ENCODE results near the gene LCP1. TPM values are rescaled to one million over a fixed set of nuclear protein-coding genes. Genes with fewer than 3 reads are reported as not detected.

The LCP1 gene
- total RNA-seq, 1 donor from 2014 or later: 1.2 TPM

DNA sequence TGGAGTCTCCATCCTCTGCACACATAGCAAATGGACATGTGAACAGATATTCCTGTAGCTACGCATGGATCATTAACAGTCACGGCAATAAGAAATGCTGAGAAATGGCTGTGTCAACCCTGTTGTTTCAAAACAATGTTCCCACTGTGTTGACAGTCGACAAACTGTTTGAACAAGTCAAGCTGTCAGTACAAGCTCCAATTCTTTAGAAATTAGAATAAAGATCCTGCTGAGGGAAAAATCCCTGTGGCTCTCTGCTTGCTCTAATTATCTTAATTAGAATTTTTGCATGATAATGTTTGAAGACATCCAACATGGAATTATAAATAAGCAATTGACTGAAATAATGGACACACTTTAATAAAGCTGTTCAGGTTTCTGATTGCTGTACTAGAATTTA lies 39.2 kb downstream of the LCP1 start:
- H3K4me3 Mint-ChIP-seq (ENCODE audit: unreplicated experiment): no peak overlapping the region
- H3K27me3 Mint-ChIP-seq (ENCODE audit: low read depth): no peaks in the 10 kb centered on the region
- no peak for DNase-seq (ENCODE audit: low spot score)
- H3K36me3 Mint-ChIP-seq (ENCODE audit: low read depth): no peaks in the 10 kb centered on the region
- no peaks in the 10 kb centered on the region for H3K4me1 Mint-ChIP-seq (ENCODE audit: low read depth)
- TF ChIP-seq, protein P1, sequence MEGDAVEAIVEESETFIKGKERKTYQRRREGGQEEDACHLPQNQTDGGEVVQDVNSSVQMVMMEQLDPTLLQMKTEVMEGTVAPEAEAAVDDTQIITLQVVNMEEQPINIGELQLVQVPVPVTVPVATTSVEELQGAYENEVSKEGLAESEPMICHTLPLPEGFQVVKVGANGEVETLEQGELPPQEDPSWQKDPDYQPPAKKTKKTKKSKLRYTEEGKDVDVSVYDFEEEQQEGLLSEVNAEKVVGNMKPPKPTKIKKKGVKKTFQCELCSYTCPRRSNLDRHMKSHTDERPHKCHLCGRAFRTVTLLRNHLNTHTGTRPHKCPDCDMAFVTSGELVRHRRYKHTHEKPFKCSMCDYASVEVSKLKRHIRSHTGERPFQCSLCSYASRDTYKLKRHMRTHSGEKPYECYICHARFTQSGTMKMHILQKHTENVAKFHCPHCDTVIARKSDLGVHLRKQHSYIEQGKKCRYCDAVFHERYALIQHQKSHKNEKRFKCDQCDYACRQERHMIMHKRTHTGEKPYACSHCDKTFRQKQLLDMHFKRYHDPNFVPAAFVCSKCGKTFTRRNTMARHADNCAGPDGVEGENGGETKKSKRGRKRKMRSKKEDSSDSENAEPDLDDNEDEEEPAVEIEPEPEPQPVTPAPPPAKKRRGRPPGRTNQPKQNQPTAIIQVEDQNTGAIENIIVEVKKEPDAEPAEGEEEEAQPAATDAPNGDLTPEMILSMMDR (IDR thresholded peaks at IDR 0.05): no peak
- H3K9me3 Mint-ChIP-seq (ENCODE audit: low read depth): no peaks in the 10 kb centered on the region
- no peak overlapping the region for H3K27ac Mint-ChIP-seq (ENCODE audit: unreplicated experiment)

DNA sequence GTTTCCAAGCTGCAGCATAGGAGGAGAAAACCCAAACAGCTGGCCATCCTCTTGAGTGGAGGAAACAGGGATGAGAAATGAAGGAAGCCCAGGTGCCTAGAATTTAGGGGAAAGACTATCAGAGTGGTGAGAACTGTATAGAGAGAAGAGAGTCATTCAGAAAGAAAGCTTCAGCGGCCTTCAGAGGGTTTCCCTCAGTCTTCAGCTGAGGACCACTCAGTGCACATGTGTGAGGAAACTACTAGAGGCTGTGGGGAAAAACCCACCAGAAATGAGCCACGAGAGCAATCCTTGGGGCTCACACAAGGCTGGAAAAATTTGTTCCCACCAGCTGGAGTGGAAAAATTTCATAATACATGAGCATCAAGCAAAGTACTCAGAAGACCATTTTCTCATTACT lies 41.9 kb downstream of the LCP1 start:
- TF ChIP-seq, protein P1 (IDR thresholded peaks at IDR 0.05): no peak
- Mint-ChIP-seq H3K4me3 (ENCODE audit: unreplicated experiment) (no peak overlapping the region), H3K36me3 (ENCODE audit: low read depth) (no peaks in the 10 kb centered on the region), H3K27me3 (ENCODE audit: low read depth) (peaks cover 2% of the 10 kb centered on the region), H3K27ac (ENCODE audit: unreplicated experiment) (no peak overlapping the region), H3K9me3 (ENCODE audit: low read depth) (no peaks in the 10 kb centered on the region), H3K4me1 (ENCODE audit: low read depth) (no peaks in the 10 kb centered on the region)
- no peak for DNase-seq (ENCODE audit: low spot score)

DNA sequence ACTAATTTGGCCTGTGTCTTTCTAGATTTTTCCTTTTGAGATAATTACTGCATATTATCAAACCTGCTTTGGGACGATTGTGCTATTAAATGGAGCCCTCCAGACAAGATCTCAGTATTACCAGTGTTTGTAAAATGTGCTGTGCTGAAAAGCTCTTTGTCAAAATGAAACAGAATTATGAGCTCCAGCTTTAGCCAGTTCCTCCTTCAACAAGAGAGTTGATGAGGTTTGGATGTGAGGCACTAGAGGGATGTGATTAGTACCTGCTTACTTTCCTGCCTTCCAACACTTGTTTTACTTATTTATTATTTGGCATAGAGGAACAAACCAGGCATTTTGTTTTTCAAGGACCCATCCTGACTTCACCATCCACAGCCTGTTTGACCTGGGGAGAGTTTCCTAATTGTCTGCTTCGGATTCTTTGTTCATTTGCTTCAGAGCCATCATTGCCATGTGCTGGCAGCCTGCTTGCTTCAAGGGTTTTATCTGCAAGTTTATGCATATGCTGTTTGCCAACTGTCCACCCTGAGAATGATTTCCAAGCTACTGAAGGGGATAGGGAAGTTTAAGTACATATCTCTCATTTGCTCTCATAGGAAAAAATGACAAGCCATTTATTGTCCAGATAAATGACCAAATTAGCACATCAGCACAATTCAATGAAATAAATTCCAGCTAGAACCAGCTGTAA lies 44.2 kb downstream of the LCP1 start:
- H3K27ac Mint-ChIP-seq (ENCODE audit: unreplicated experiment): no peak overlapping the region
- no peaks in the 10 kb centered on the region for H3K36me3 Mint-ChIP-seq (ENCODE audit: low read depth)
- H3K4me1 Mint-ChIP-seq (ENCODE audit: low read depth): no peaks in the 10 kb centered on the region
- TF ChIP-seq, protein P1 (IDR thresholded peaks at IDR 0.05): no peak
- H3K9me3 Mint-ChIP-seq (ENCODE audit: low read depth): no peaks in the 10 kb centered on the region
- DNase-seq (ENCODE audit: low spot score): no peak
- H3K27me3 Mint-ChIP-seq (ENCODE audit: low read depth): peaks cover 2% of the 10 kb centered on the region
- H3K4me3 Mint-ChIP-seq (ENCODE audit: unreplicated experiment): no peak overlapping the region

- no peaks in the 10 kb centered on the region for H3K36me3 Mint-ChIP-seq (ENCODE audit: low read depth)
- H3K9me3 Mint-ChIP-seq (ENCODE audit: low read depth): no peaks in the 10 kb centered on the region
- TF ChIP-seq, protein P1 (IDR thresholded peaks at IDR 0.05): no peak
- peaks cover 7% of the 10 kb centered on the region for H3K27me3 Mint-ChIP-seq (ENCODE audit: low read depth)
- no peak overlapping the region for H3K4me3 Mint-ChIP-seq (ENCODE audit: unreplicated experiment)
- no peaks in the 10 kb centered on the region for H3K4me1 Mint-ChIP-seq (ENCODE audit: low read depth)
- no peak for DNase-seq (ENCODE audit: low spot score)
- H3K27ac Mint-ChIP-seq (ENCODE audit: unreplicated experiment): no peak overlapping the region
Measured at GRCh38 chr13:46136688-46137087, 45.3 kb downstream of the LCP1 start.

GRCh38 chr13:46134961-46135522 lies 46.9 kb downstream of the LCP1 start:
- H3K4me3 Mint-ChIP-seq (ENCODE audit: unreplicated experiment): no peak overlapping the region
- peaks cover 1% of the 10 kb centered on the region for H3K36me3 Mint-ChIP-seq (ENCODE audit: low read depth)
- no peaks in the 10 kb centered on the region for H3K4me1 Mint-ChIP-seq (ENCODE audit: low read depth)
- DNase-seq (ENCODE audit: low spot score): no peak
- peaks cover 7% of the 10 kb centered on the region for H3K27me3 Mint-ChIP-seq (ENCODE audit: low read depth)
- no peaks in the 10 kb centered on the region for H3K9me3 Mint-ChIP-seq (ENCODE audit: low read depth)
- TF ChIP-seq, protein P1 (IDR thresholded peaks at IDR 0.05): no peak
- H3K27ac Mint-ChIP-seq (ENCODE audit: unreplicated experiment): no peak overlapping the region
